Measurements from ENCODE around the gene MLIP. TPM values are rescaled to one million over a fixed set of nuclear protein-coding genes. Genes with fewer than 3 reads are reported as not detected.

MLIP gene
- total and polyA plus RNA-seq, 2 of the 13 experiments (the other 11 are each of a cell fraction or from before 2014, with no cell fraction given): 0.08 to 0.33 TPM

GRCh38 chr6:54097753-54098152 is 13.5 kb upstream of the MLIP start (continued):
- TF ChIP-seq ZNF710 (CRISPR knock-in tag; IDR thresholded peaks at IDR 0.05; ENCODE audit: borderline replicate concordance) (0 out of 2 replicates have a peak, but pooled peaks have one; percentile 20), ZNF292 (CRISPR knock-in tag; IDR thresholded peaks at IDR 0.05; ENCODE audit: borderline replicate concordance, low read depth) (peak; percentile 32; the same call in 1 of the 2 replicates), ZNF639 (CRISPR knock-in tag; conservative IDR thresholded peaks at IDR 0.05) (no peak), ARID4A (CRISPR knock-in tag; IDR thresholded peaks at IDR 0.05; ENCODE audit: borderline replicate concordance) (no peak), SRF (IDR thresholded peaks at IDR 0.05; ENCODE audit: low read depth, low read length) (no peak), GPN1 (CRISPR knock-in tag; IDR thresholded peaks at IDR 0.05; ENCODE audit: borderline replicate concordance) (no peak), ZNF234 (CRISPR knock-in tag; conservative IDR thresholded peaks at IDR 0.05) (no peak), ZNF7 (CRISPR knock-in tag; IDR thresholded peaks at IDR 0.05) (peak; percentile 78; the same call in 1 of the 2 replicates), ZMYM3 (CRISPR knock-in tag; IDR thresholded peaks at IDR 0.05) (peak; percentile 67), ELF3 (CRISPR knock-in tag; IDR thresholded peaks at IDR 0.05) (peak; percentile 95), DMAP1 (CRISPR knock-in tag; IDR thresholded peaks at IDR 0.05) (no peak), ZNF773 (CRISPR knock-in tag; IDR thresholded peaks at IDR 0.05; ENCODE audit: borderline replicate concordance) (no peak), MED8 (CRISPR knock-in tag; IDR thresholded peaks at IDR 0.05; ENCODE audit: insufficient replicate concordance) (no peak), HNF4A (CRISPR knock-in tag; IDR thresholded peaks at IDR 0.05) (peak; percentile 26; the same call in 1 of the 2 replicates), FOXA3 (CRISPR knock-in tag; IDR thresholded peaks at IDR 0.05) (peak; percentile 74), ZNF563 (CRISPR knock-in tag; IDR thresholded peaks at IDR 0.05) (no peak), HOMEZ (CRISPR knock-in tag; IDR thresholded peaks at IDR 0.05; ENCODE audit: low read depth) (peak; percentile 92), ATAD3A (CRISPR knock-in tag; IDR thresholded peaks at IDR 0.05) (no peak), ZNF607 (CRISPR knock-in tag; IDR thresholded peaks at IDR 0.05; ENCODE audit: borderline replicate concordance) (no peak), MYPOP (CRISPR knock-in tag; IDR thresholded peaks at IDR 0.05) (no peak)
